Measurements from ENCODE around the gene UBL5.
"Not testable (repeated sequence)": the region's sequence is repeated elsewhere in the genome, so short reads cannot be mapped to it uniquely, and the experiment has no call there.

UBL5 gene

DNA sequence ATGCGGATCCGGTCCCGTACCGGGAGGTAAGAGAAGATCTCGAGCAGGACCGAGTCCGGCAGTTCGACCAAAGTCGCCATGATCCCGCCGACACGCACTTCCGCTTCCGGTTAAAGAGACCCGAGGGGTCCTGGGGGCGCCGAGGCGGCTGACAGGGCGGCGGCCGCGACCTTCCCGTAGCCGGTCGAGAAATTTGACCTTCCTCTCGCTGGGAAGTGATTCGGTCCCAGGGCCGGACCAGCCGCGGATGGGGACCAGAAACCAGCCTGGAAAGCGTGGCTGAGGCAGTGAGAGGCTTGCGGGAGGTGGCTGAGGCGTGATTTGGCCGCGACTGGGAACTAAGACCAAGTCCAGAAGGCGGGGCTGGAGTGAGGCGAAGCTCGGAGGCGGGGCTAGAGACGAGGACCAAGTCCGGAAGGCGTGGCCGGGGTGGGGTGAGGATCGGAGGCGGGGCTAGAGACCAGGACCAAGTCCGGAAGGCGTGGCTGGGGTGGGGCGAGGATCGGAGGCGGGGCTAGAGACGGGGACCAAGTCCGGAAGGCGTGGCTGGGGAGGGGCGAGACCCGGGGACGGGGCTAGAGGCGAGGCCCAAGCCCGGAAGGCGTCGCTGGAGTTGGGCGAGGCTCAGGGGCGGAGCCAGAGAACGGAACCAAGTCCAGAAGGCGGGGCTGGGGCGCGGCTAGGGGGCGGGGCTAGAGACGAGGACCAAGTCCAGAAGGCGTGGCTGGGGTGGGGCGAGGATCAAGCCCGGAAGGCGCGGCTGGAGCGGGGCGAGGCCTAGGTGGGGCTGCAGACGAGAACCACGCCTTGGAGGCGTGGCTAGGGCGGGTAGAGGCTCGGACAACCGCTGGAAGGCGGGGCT, 8.8 kb upstream of the UBL5 start, which contains the start of gene FBXL12:
Gene FBXL12 (minus strand): TSS at position 346 of the 862 bp plus-strand sequence. CDS start 266 bp downstream, at position 80.
- ChIA-PET CTCF (no interaction called here), POLR2A (interaction anchor here (0.6 to 1.9 kb wide), 7 partner anchors 8 to 384 kb away, joined by 3 to 25 read pairs (median 4); partner anchors contain the start of genes PIN1, UBL5, ZNF266 and ZNF846)
- TF ChIP-seq NFRKB (IDR thresholded peaks at IDR 0.05) (no peak), FOXM1 (IDR thresholded peaks at IDR 0.05; ENCODE audit: borderline replicate concordance) (no peak), L3MBTL2 (conservative IDR thresholded peaks at IDR 0.05) (peak; percentile 66), ELF4 (IDR thresholded peaks at IDR 0.05) (peak; percentile 73), BHLHE40 (IDR thresholded peaks at IDR 0.05; ENCODE audit: borderline replicate concordance) (no peak)
- TF ChIP-seq, protein P1, sequence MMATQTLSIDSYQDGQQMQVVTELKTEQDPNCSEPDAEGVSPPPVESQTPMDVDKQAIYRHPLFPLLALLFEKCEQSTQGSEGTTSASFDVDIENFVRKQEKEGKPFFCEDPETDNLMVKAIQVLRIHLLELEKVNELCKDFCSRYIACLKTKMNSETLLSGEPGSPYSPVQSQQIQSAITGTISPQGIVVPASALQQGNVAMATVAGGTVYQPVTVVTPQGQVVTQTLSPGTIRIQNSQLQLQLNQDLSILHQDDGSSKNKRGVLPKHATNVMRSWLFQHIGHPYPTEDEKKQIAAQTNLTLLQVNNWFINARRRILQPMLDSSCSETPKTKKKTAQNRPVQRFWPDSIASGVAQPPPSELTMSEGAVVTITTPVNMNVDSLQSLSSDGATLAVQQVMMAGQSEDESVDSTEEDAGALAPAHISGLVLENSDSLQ (IDR thresholded peaks at IDR 0.05), result 0 out of 2 replicates have a peak, but pooled peaks have one; percentile 25
- DNase-seq (ENCODE audit: extremely low spot score), result peak; percentile 98

DNA sequence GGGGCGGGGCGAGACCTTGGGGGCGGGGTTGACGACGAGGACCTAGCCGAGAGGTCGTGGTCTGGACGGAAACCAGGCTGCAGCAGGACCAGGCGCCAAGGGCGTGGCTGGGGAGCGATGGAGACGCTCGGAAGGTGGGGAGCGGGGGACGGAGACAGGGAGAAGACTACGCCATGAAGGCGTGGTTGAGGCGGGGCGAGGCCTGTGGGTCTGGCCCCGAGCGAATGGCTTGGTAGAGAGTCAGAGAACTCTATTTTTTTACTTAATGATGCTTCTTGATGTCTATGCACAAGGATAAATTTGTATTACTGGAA, 8.2 kb upstream of the UBL5 start:
- ChIA-PET POLR2A (interaction anchor here (0.6 to 1.9 kb wide), 7 partner anchors 8 to 384 kb away, joined by 3 to 25 read pairs (median 4); partner anchors contain the start of genes PIN1, UBL5, ZNF266 and ZNF846), CTCF (no interaction called here)
- TF ChIP-seq, protein P1 (IDR thresholded peaks at IDR 0.05), result no peak
- TF ChIP-seq LEF1 (IDR thresholded peaks at IDR 0.05; ENCODE audit: borderline replicate concordance) (no peak), FOXA1 (IDR thresholded peaks at IDR 0.05) (no peak), NFRKB (IDR thresholded peaks at IDR 0.05) (no peak), ZNF384 (IDR thresholded peaks at IDR 0.05) (no peak), TARDBP (IDR thresholded peaks at IDR 0.05) (no peak), HDGF (IDR thresholded peaks at IDR 0.05; ENCODE audit: borderline replicate concordance) (no peak), L3MBTL2 (conservative IDR thresholded peaks at IDR 0.05) (no peak), FOXK2 (IDR thresholded peaks at IDR 0.05) (no peak), CTBP1 (IDR thresholded peaks at IDR 0.05; ENCODE audit: borderline replicate concordance) (no peak), SP1 (IDR thresholded peaks at IDR 0.05) (no peak)
- no peak for DNase-seq (ENCODE audit: extremely low spot score)

DNA sequence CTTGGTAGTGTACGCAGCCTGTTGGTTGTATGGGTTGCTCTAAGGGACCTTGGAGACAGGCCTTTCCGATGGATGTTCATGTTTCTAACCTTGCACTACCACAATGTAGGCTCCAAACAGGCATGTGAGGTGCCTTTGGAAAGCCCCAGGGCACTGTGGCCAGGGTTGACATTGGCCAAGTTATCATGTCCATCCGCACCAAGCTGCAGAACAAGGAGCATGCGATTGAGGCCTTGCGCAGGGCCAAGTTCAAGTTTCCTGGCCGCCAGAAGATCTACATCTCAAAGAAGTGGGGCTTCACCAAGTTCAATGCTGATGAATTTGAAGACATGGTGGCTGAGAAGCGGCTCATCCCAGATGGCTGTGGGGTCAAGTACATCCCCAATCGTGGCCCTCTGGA, 7.7 kb upstream of the UBL5 start:
- CTCF ChIA-PET, POLR2A ChIA-PET: not testable (repeated sequence)

DNA sequence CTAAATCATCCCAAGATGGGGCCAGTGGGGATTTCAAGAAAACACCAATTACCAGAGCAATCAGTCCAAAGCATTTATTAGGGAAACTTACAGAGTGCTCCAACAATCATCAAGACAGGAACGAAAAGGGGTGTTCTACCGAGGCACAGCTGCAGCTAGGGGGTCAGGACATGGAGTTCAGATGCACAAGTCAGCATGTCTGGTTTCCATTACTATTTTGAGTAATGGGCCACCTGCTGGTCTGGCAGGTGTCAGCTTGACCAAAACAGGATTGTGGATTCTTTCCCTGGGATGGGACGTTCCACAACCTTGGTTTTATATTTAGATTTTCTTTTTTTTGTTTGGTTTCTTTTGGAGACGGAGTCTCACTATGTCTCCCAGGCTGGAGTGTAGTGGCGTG, 3.9 kb upstream of the UBL5 start:
- ChIA-PET CTCF (interaction anchor here (0.6 kb wide), 1 partner anchor 653 kb away, joined by 3 read pairs; no protein-coding TSS in a partner anchor), POLR2A (no interaction called here)
- no peak for DNase-seq (ENCODE audit: extremely low spot score)
- TF ChIP-seq, protein P1 (IDR thresholded peaks at IDR 0.05), result no peak

More for the DNA sequence above, 7.7 kb upstream of the UBL5 start:
- DNase-seq (ENCODE audit: extremely low spot score), result not testable (repeated sequence)

DNA sequence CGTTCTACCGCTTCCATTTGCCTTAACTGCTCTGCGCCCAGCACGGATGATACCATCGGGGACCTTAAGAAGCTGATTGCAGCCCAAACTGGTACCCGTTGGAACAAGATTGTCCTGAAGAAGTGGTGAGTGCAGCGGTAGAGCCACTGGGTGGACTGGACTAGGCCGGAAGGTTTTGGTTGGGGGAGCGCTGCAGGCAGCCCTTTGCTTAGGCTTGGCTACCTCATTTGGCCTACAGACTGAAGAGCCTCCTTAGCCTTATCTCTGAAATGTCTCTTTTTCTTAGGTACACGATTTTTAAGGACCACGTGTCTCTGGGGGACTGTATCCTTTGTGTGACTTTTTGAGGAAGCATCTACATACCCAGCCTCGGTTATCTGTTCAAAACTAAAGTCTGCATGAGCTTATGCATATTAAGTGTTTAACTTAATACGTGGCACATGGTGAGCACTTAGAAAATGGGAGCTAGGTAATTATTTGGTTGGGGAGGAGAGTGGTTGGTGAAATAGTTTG, 889 bp downstream of the UBL5 start:
- TF ChIP-seq FOXA1 (IDR thresholded peaks at IDR 0.05) (no peak), NFRKB (IDR thresholded peaks at IDR 0.05) (no peak), FOXM1 (IDR thresholded peaks at IDR 0.05; ENCODE audit: borderline replicate concordance) (no peak), BHLHE40 (IDR thresholded peaks at IDR 0.05; ENCODE audit: borderline replicate concordance) (no peak), CTBP1 (IDR thresholded peaks at IDR 0.05; ENCODE audit: borderline replicate concordance) (no peak), ARNT (IDR thresholded peaks at IDR 0.05) (no peak), HDGF (IDR thresholded peaks at IDR 0.05; ENCODE audit: borderline replicate concordance) (no peak), SUZ12 (IDR thresholded peaks at IDR 0.05) (no peak), LEF1 (IDR thresholded peaks at IDR 0.05; ENCODE audit: borderline replicate concordance) (no peak), ELF4 (IDR thresholded peaks at IDR 0.05) (no peak), TARDBP (IDR thresholded peaks at IDR 0.05) (no peak), FOXK2 (IDR thresholded peaks at IDR 0.05) (no peak), L3MBTL2 (conservative IDR thresholded peaks at IDR 0.05) (no peak), SP1 (IDR thresholded peaks at IDR 0.05) (no peak), ZNF384 (IDR thresholded peaks at IDR 0.05) (no peak)
- TF ChIP-seq, protein P1 (IDR thresholded peaks at IDR 0.05), result no peak
- DNase-seq (ENCODE audit: extremely low spot score), result no peak
- ChIA-PET POLR2A (interaction anchor here (0.6 to 2.5 kb wide), 5 partner anchors 10 to 94 kb away, joined by 3 to 25 read pairs (median 4); partner anchors contain the start of gene FBXL12), CTCF (no interaction called here)

DNA sequence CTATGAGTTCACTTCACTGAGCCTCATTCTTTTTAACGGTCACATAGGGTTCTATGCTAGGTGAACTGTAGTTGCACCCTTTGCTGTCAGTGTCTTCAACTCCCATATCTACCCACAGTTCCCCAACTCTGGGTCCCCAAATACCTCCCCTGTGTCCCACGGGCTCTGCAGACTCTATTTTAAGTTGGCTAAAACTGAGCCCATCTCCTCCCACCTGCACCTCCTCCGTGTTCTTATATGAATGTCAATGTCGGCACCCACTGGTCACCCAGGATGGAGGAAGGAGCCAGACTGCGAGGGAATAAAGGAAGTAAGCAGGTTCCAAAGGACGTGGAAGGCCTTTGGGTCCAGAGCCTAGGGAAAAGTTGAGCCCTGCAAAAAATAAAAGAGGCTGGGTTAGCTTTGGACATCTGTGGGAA, 6.6 kb downstream of the UBL5 start:
- ChIA-PET CTCF (interaction anchor here (0.5 to 0.6 kb wide), 3 partner anchors 17 to 120 kb away, joined by 3 to 4 read pairs (median 3); no protein-coding TSS in a partner anchor), POLR2A (interaction anchor here (1.6 kb wide), 1 partner anchor 15 kb away, joined by 9 read pairs; the partner anchor contains the start of gene FBXL12)
- TF ChIP-seq, protein P1 (IDR thresholded peaks at IDR 0.05), result no peak
- TF ChIP-seq FOXA1 (IDR thresholded peaks at IDR 0.05) (no peak), HDGF (IDR thresholded peaks at IDR 0.05; ENCODE audit: borderline replicate concordance) (no peak), SP1 (IDR thresholded peaks at IDR 0.05) (no peak), ARNT (IDR thresholded peaks at IDR 0.05) (no peak), BHLHE40 (IDR thresholded peaks at IDR 0.05; ENCODE audit: borderline replicate concordance) (no peak), CTBP1 (IDR thresholded peaks at IDR 0.05; ENCODE audit: borderline replicate concordance) (no peak), L3MBTL2 (conservative IDR thresholded peaks at IDR 0.05) (no peak), LEF1 (IDR thresholded peaks at IDR 0.05; ENCODE audit: borderline replicate concordance) (no peak), TARDBP (IDR thresholded peaks at IDR 0.05) (no peak), FOXK2 (IDR thresholded peaks at IDR 0.05) (no peak), FOXM1 (IDR thresholded peaks at IDR 0.05; ENCODE audit: borderline replicate concordance) (no peak), NFRKB (IDR thresholded peaks at IDR 0.05) (no peak), SUZ12 (IDR thresholded peaks at IDR 0.05) (no peak), ELF4 (IDR thresholded peaks at IDR 0.05) (no peak), ZNF384 (IDR thresholded peaks at IDR 0.05) (no peak)
- no peak for DNase-seq (ENCODE audit: extremely low spot score)

Data from HEK293T (cell line).